Measurements from ENCODE around the gene KRTAP2-3. TPM values are rescaled to one million over a fixed set of nuclear protein-coding genes. Genes with fewer than 3 reads are reported as not detected.

Gene KRTAP2-3
- polyA plus RNA-seq, 1 donor from 2014 or later: not detected

GRCh38 chr17:41013606-41014005, 46.3 kb downstream of the KRTAP2-3 start:
- no peaks in the 10 kb centered on the region for H3F3A ChIP-seq (ENCODE audit: insufficient read depth, low read length, poor library complexity, severe bottlenecking)
- H3K4me3 ChIP-seq (ENCODE audit: low read length): no peak overlapping the region
- H3K9me2 ChIP-seq (ENCODE audit: insufficient read depth, low read length): no peaks in the 10 kb centered on the region
- H2AFZ ChIP-seq (ENCODE audit: low read depth, low read length): no peak overlapping the region
- no peak overlapping the region for H3K27ac ChIP-seq (ENCODE audit: low read length)
- TF ChIP-seq SMC3 (conservative IDR thresholded peaks at IDR 0.05; ENCODE audit: poor library complexity) (no peak), POLR2AphosphoS5 (IDR thresholded peaks at IDR 0.05) (no peak), TAF1 (IDR thresholded peaks at IDR 0.05; ENCODE audit: low read depth) (no peak)
- H3K9ac ChIP-seq (ENCODE audit: low read length): no peak overlapping the region
- no peak overlapping the region for H3K4me2 ChIP-seq (ENCODE audit: low read length)
- H3K36me3 ChIP-seq (ENCODE audit: insufficient read depth, low read length): no peaks in the 10 kb centered on the region
- H3K9me3 ChIP-seq (ENCODE audit: low read length): no peaks in the 10 kb centered on the region
- H3K27me3 ChIP-seq (ENCODE audit: insufficient read depth, low read depth, low read length): no peaks in the 10 kb centered on the region
- H3K79me2 ChIP-seq (replicated peaks; ENCODE audit: insufficient read depth, low read length): no peaks in the 10 kb centered on the region
- no peaks in the 10 kb centered on the region for H4K20me1 ChIP-seq (ENCODE audit: insufficient read depth)

- TF ChIP-seq, protein P1, sequence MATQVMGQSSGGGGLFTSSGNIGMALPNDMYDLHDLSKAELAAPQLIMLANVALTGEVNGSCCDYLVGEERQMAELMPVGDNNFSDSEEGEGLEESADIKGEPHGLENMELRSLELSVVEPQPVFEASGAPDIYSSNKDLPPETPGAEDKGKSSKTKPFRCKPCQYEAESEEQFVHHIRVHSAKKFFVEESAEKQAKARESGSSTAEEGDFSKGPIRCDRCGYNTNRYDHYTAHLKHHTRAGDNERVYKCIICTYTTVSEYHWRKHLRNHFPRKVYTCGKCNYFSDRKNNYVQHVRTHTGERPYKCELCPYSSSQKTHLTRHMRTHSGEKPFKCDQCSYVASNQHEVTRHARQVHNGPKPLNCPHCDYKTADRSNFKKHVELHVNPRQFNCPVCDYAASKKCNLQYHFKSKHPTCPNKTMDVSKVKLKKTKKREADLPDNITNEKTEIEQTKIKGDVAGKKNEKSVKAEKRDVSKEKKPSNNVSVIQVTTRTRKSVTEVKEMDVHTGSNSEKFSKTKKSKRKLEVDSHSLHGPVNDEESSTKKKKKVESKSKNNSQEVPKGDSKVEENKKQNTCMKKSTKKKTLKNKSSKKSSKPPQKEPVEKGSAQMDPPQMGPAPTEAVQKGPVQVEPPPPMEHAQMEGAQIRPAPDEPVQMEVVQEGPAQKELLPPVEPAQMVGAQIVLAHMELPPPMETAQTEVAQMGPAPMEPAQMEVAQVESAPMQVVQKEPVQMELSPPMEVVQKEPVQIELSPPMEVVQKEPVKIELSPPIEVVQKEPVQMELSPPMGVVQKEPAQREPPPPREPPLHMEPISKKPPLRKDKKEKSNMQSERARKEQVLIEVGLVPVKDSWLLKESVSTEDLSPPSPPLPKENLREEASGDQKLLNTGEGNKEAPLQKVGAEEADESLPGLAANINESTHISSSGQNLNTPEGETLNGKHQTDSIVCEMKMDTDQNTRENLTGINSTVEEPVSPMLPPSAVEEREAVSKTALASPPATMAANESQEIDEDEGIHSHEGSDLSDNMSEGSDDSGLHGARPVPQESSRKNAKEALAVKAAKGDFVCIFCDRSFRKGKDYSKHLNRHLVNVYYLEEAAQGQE (IDR thresholded peaks at IDR 0.05; ENCODE audit: borderline replicate concordance): no peak
- no peak for TF ChIP-seq RAD21 (conservative IDR thresholded peaks at IDR 0.05)
- TF ChIP-seq, protein P2, sequence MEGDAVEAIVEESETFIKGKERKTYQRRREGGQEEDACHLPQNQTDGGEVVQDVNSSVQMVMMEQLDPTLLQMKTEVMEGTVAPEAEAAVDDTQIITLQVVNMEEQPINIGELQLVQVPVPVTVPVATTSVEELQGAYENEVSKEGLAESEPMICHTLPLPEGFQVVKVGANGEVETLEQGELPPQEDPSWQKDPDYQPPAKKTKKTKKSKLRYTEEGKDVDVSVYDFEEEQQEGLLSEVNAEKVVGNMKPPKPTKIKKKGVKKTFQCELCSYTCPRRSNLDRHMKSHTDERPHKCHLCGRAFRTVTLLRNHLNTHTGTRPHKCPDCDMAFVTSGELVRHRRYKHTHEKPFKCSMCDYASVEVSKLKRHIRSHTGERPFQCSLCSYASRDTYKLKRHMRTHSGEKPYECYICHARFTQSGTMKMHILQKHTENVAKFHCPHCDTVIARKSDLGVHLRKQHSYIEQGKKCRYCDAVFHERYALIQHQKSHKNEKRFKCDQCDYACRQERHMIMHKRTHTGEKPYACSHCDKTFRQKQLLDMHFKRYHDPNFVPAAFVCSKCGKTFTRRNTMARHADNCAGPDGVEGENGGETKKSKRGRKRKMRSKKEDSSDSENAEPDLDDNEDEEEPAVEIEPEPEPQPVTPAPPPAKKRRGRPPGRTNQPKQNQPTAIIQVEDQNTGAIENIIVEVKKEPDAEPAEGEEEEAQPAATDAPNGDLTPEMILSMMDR (IDR thresholded peaks at IDR 0.05; ENCODE audit: poor library complexity, severe bottlenecking): no peak
- no peak for TF ChIP-seq EP300 (conservative IDR thresholded peaks at IDR 0.05; ENCODE audit: poor library complexity, severe bottlenecking)
- TF ChIP-seq EZH2 (IDR thresholded peaks at IDR 0.05; ENCODE audit: borderline replicate concordance, insufficient read depth, low read length, poor library complexity, severe bottlenecking): no peak
- no peak for TF ChIP-seq SMC3 (conservative IDR thresholded peaks at IDR 0.05; ENCODE audit: poor library complexity)
- no peak for TF ChIP-seq TAF1 (IDR thresholded peaks at IDR 0.05; ENCODE audit: low read depth)
- TF ChIP-seq POLR2AphosphoS5 (IDR thresholded peaks at IDR 0.05): no peak
- TF ChIP-seq MXI1 (conservative IDR thresholded peaks at IDR 0.05; ENCODE audit: poor library complexity, severe bottlenecking): no peak
- Histone ChIP-seq H3K9me2 (ENCODE audit: insufficient read depth, low read length) (no peaks in the 10 kb centered on the region), H3K36me3 (ENCODE audit: insufficient read depth, low read length) (no peaks in the 10 kb centered on the region), H3F3A (ENCODE audit: insufficient read depth, low read length, poor library complexity, severe bottlenecking) (no peaks in the 10 kb centered on the region), H3K79me2 (replicated peaks; ENCODE audit: insufficient read depth, low read length) (no peaks in the 10 kb centered on the region), H3K4me2 (ENCODE audit: low read length) (no peak overlapping the region), H2AFZ (ENCODE audit: low read depth, low read length) (no peak overlapping the region), H3K4me3 (ENCODE audit: low read length) (no peak overlapping the region), H3K9ac (ENCODE audit: low read length) (no peak overlapping the region), H4K20me1 (ENCODE audit: insufficient read depth) (no peaks in the 10 kb centered on the region), H3K27me3 (ENCODE audit: insufficient read depth, low read depth, low read length) (no peaks in the 10 kb centered on the region), H3K9me3 (ENCODE audit: low read length) (no peaks in the 10 kb centered on the region), H3K27ac (ENCODE audit: low read length) (no peak overlapping the region)
Observed at GRCh38 chr17:41013181-41013580, 46.7 kb downstream of the KRTAP2-3 start.
